GM19468 (cell line): ENCODE data around the gene NCMAP.

ENCODE experiments used
- ATAC-seq: cut with Tn5 transposase; IDR thresholded peaks from one replicate; pipeline ENCODE4 v1.9.1; 2021; ENCODE audit warnings: mild to moderate bottlenecking, moderate library complexity, moderate number of reproducible peaks; ENCODE audit not compliant: unreplicated experiment; ENCODE audit errors: extremely low read depth

NCMAP gene

DNA sequence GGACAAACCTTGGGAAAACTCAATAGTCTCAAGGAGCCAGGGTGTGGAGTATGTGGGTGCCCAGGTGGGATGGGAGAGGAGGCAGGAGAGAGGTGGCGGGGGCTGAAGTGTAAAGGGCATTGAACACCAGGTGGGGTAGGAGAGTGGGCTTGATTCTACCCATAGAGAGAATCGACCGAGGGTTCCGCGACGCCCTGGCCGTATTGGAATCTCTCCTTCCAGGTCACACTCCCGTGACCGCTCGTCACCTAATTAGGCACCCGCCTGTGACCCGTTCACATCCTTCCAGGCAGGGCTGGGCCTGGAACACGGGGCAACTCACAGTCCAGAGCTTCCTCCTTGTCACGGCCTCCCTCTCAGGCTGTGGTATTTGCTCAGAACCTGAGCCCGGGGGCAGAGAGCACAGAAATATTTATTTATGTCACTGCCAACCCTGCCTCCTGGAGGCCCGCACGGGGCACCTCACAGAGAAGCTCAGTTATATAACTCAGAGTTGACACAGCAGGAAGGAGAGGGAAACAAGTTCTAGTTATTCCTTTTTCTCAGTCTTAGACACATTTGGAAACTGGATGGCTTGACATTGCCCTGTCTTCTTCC, 12.0 kb downstream of the NCMAP start:
- no peak for ATAC-seq

DNA sequence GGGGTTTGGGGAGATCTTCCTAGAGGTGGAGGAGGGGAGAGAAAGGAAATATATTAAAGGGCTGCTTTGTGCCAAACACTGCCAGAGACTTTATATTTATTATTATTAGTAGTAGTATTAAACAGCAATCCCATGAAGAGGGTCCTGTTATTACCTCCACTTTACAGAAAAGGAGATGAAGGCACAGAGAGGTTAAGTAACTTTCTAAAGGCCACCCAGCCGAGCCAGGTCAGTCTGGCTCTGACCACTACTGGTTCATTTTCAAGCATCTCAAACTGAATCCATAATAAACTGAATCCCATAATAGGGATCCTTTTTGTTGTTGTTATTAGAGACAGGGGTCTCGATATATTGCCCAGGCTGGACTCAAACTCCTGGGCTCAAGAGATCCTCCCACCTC, 12.6 kb downstream of the NCMAP start:
- no peak for ATAC-seq

GRCh38 chr1:24570265-24571125, 14.6 kb downstream of the NCMAP start:
- ATAC-seq, result no peak

- no peak for ATAC-seq
Measured at GRCh38 chr1:24572301-24572700, 16.4 kb downstream of the NCMAP start.

DNA sequence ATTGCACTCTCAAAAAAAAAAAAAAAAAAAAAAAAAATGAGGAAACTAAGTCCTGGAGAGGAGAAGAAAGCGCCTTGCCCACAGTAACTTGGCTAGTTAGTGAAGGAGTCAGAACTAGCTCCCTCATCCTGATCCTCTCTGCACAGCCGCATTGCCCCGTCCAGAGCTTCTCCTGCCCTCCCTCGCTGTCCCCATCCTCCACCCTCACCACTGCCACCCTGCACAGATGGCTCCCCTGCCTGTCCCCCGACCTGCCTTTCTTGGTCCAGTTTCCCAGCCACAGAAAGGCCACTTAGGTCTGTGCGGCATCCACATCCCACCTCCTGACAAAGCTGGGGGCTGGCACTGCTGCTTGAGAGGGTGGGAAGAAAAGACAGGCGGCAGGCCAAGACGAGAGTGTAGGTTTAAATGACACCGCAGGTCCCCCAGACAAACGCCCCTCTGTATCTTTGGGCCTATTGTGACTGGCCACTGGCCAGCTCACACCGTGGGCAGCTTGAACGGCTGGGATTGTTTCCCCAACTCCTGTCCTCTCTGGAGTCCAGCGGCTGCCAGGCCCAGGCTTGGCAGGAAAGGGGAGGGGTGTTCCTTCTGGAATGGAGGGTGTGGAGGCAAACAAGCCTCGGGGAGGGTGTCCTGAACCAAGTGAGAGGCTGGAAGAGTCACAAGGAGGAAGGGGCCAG, 20.2 kb downstream of the NCMAP start:
- ATAC-seq, result no peak

GRCh38 chr1:24578846-24579245, 23.0 kb downstream of the NCMAP start:
- no peak for ATAC-seq

- ATAC-seq, result no peak
Measured at GRCh38 chr1:24580756-24581155, 24.9 kb downstream of the NCMAP start.

GRCh38 chr1:24584171-24584647, 28.3 kb downstream of the NCMAP start:
- ATAC-seq, result no peak

DNA sequence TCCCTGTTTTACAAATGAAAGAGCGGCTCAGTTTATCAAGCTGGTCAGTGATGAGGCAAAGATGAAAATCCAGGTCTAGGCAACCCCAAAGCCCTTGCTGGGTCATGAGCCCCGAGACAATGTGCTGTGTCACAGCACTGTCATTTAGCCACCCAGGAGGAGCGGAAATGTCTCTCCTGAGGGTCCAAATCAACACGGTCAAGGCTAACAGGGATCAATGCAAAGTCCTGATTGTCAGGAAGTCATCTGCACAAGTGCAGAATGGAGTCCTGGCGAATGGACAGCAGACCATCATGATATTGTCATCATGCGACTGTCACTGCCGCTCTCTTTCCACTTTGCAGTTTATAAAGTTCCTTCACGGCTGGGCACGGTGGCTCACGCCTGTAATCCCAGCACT, 30.2 kb downstream of the NCMAP start:
- no peak for ATAC-seq

DNA sequence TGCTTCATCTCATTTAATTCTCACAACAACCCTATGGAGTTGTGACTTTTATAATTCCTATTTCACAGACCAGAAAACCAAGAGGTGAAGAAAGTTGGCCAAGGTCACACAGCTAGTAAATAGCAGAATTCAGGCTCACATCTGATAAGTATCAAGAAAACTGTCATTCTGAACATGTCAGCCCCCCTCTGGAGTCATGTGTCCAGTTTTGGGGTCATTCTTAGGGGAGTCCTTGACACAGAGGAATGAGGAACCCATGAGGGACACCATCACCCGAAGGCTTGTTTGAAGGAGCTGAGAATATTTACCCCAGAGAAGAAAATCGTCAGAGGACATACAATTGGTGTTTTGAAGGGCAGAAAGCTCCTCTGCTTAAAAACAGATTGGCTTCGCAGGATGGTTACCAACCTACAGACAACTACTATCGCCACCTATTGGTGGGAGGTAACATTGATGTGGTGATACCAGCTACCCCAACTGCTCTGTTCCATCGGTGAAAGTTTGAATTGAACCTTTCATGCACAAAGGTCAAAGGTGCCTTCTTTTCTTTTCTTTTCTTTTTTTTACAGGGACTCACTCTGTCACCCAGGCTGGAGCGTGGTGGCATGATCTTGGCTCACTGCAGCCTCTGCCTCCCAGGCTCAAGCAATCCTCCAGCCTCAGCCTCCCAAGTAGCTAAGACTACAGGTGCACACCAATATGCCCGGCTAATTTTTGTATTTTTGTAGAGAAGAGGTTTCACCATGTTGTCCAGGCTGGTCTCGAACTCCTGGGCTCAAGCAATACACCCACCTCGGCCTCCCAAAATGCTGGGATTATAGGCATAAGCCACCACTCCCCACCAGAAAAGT, 31.3 kb downstream of the NCMAP start:
- ATAC-seq, result no peak

- no peak for ATAC-seq
Measured at GRCh38 chr1:24588573-24588972, 32.7 kb downstream of the NCMAP start.

- ATAC-seq, result no peak
Measured at GRCh38 chr1:24589200-24589599, 33.3 kb downstream of the NCMAP start.

- no peak for ATAC-seq
Measured at GRCh38 chr1:24591781-24592180, 35.9 kb downstream of the NCMAP start.

DNA sequence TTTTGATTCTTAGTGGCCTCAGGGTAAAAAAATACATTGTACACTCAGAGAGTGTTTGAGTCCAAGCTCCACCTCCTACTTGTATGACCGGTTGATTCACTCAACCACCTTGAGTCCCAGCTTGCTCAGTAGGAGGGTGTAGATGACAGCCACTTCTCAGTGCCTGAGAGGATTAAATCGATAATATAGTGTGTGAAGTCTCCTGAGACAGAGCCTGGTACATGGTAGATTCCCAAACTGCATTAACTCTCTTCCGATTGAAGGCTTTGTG, 38.4 kb downstream of the NCMAP start:
- ATAC-seq, result no peak

DNA sequence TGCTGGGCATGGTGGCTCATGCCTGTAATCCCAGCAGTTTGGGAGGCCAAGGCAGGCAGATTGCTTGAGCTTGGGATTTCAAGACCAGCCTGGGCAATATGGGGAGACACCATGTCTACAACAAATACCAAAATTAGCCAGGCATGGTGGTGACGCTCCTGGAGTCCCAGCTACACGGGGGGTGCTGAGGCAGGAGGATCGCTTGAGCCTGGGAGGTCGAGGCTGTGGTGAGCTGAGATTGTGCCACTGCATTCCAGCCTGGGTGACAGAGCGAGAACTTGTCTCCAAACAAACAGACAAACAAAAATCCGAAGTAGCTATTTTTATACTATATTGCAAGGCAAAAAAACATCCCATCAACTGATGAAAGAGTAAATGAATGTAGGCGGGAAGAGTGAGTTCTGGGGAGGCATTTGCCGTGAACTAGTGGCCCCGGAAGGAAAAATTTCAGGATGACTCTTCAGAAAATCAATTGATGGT, 40.6 kb downstream of the NCMAP start:
- ATAC-seq, result no peak

- no peak for ATAC-seq
Measured at GRCh38 chr1:24599265-24599664, 43.4 kb downstream of the NCMAP start.

- no peak for ATAC-seq
Measured at GRCh38 chr1:24600551-24600950, 44.7 kb downstream of the NCMAP start.

GRCh38 chr1:24605534-24606295, 49.8 kb downstream of the NCMAP start:
- no peak for ATAC-seq

DNA sequence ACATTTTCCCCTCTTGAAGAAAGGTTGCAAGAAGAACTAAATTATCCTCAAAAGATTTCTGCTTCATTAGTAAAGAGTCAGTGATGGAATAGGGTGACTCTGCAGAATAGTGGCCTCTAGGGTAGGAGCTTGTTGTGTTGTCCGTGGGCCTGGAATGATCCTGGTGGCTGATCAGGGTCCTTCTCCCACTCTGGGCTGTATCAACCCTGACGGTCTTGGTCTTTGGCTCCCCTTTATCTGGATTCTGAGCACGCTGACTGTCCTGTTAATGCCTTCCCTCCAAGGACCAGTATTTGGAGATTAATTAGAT, 50.4 kb downstream of the NCMAP start:
- no peak for ATAC-seq

- no peak for ATAC-seq
Measured at GRCh38 chr1:24606621-24607020, 50.7 kb downstream of the NCMAP start.
